ENCODE measurements around the gene LRP3. TPM values are rescaled to one million over a fixed set of nuclear protein-coding genes. Genes with fewer than 3 reads are reported as not detected.
"Not testable (repeated sequence)": the region's sequence is repeated elsewhere in the genome, so short reads cannot be mapped to it uniquely, and the experiment has no call there.

Gene LRP3
- polyA plus RNA-seq, 3 donors, result 1.4 to 11.9 (median 4.1) TPM

GRCh38 chr19:33221638-33222037, 27.5 kb downstream of the LRP3 start:
- Histone ChIP-seq H3K36me3 (replicated peaks in 1 of 2; ENCODE audit: control insufficient read depth in 1 of 2, insufficient read depth in 2 of 2, low read length in 2 of 2) (no peaks in the 10 kb centered on the region), H3K9ac (ENCODE audit: insufficient read depth, low read length, poor library complexity, severe bottlenecking) (no peak overlapping the region), H3K27me3 (ENCODE audit: control insufficient read depth in 2 of 2, insufficient read depth in 2 of 2, low read length in 2 of 2) (peaks cover 16 to 30% of the 10 kb centered on the region in 2 donors), H3K4me3 (replicated peaks in 1 of 3; ENCODE audit: low read depth in 2 of 3, low read length in 3 of 3) (no peak overlapping the region), H2AFZ (ENCODE audit: insufficient read depth, low read depth, low read length, poor library complexity, severe bottlenecking) (no peak overlapping the region), H3K27ac (ENCODE audit: low read depth in 1 of 2, low read length in 2 of 2) (no peak overlapping the region), H3K4me2 (replicated peaks; ENCODE audit: extremely low read depth, low read length, poor library complexity, severe bottlenecking) (no peak overlapping the region), H3K4me1 (ENCODE audit: control insufficient read depth in 1 of 2, insufficient read depth in 2 of 2, low read length in 2 of 2) (peaks cover 11 to 12% of the 10 kb centered on the region in 2 donors), H3K79me2 (ENCODE audit: insufficient read depth, low read length) (no peaks in the 10 kb centered on the region), H3K9me3 (replicated peaks in 1 of 2; ENCODE audit: control insufficient read depth in 1 of 2, insufficient read depth in 1 of 2, low read length in 2 of 2) (peaks cover 0 to 16% of the 10 kb centered on the region in 2 donors), H4K20me1 (ENCODE audit: insufficient read depth, low read length) (no peaks in the 10 kb centered on the region)
- Mint-ChIP-seq H3K27ac (no peak overlapping the region), H3K4me1 (peaks cover 10% of the 10 kb centered on the region), H3K9me3 (peaks cover 0 to 16% (median 5%) of the 10 kb centered on the region in 7 donors), H3K27me3 (ENCODE audit: low read depth in 3 of 3) (peaks cover 32 to 52% (median 39%) of the 10 kb centered on the region in 3 donors), H3K36me3 (peaks cover 3 to 7% of the 10 kb centered on the region in 2 donors), H3K4me3 (no peak overlapping the region)
- TF ChIP-seq, protein P1, sequence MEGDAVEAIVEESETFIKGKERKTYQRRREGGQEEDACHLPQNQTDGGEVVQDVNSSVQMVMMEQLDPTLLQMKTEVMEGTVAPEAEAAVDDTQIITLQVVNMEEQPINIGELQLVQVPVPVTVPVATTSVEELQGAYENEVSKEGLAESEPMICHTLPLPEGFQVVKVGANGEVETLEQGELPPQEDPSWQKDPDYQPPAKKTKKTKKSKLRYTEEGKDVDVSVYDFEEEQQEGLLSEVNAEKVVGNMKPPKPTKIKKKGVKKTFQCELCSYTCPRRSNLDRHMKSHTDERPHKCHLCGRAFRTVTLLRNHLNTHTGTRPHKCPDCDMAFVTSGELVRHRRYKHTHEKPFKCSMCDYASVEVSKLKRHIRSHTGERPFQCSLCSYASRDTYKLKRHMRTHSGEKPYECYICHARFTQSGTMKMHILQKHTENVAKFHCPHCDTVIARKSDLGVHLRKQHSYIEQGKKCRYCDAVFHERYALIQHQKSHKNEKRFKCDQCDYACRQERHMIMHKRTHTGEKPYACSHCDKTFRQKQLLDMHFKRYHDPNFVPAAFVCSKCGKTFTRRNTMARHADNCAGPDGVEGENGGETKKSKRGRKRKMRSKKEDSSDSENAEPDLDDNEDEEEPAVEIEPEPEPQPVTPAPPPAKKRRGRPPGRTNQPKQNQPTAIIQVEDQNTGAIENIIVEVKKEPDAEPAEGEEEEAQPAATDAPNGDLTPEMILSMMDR (IDR thresholded peaks at IDR 0.05), result no peak
- 98% methylated on average over 3 of the region's 6 CpGs for WGBS (ENCODE audit: insufficient coverage)
- intact Hi-C loops (cut with micrococcal nuclease), result no loop called here
- DNase-seq, result no peak

DNA sequence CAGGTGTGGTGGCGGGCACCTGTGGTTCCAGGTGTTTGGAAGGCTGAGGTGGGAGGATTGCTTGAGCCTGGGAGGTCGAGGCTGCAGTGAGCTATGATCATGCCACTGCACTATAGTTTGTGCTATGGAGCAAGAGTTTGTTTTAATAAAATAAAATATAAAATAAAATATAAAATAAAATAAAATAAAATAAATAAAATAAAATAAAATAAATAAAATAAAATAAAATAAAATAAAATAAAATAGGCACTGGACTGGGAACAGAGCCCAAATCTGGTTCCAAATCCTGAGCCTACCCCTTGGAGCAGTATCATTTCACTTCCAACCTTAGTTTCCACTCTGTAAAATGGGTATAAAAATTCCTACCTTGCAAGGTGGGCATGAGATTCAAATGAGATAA, 28.1 kb downstream of the LRP3 start:
- H2AFZ ChIP-seq (ENCODE audit: insufficient read depth, low read depth, low read length, poor library complexity, severe bottlenecking); H3K9ac ChIP-seq (ENCODE audit: insufficient read depth, low read length, poor library complexity, severe bottlenecking); H3K79me2 ChIP-seq (ENCODE audit: insufficient read depth, low read length); H3K36me3 Mint-ChIP-seq; H3K36me3 ChIP-seq (replicated peaks in 1 of 2; ENCODE audit: control insufficient read depth in 1 of 2, insufficient read depth in 2 of 2, low read length in 2 of 2); H3K4me3 ChIP-seq (replicated peaks in 1 of 3; ENCODE audit: low read depth in 2 of 3, low read length in 3 of 3); H4K20me1 ChIP-seq (ENCODE audit: insufficient read depth, low read length); DNase-seq; intact Hi-C loops (cut with micrococcal nuclease); H3K27ac ChIP-seq (ENCODE audit: low read depth in 1 of 2, low read length in 2 of 2); H3K4me2 ChIP-seq (replicated peaks; ENCODE audit: extremely low read depth, low read length, poor library complexity, severe bottlenecking): not testable (repeated sequence)
- peaks cover 1 to 21% (median 8%) of the 10 kb centered on the region in 7 donors for H3K9me3 Mint-ChIP-seq
- peak overlapping the region in 1 of 7 donors; percentile 50 for H3K27ac Mint-ChIP-seq
- H3K27me3 Mint-ChIP-seq (ENCODE audit: low read depth in 3 of 3), result peaks cover 35 to 58% (median 43%) of the 10 kb centered on the region in 3 donors
- peaks cover 13% of the 10 kb centered on the region for H3K4me1 Mint-ChIP-seq
- peaks cover 2 to 19% of the 10 kb centered on the region in 2 donors for H3K9me3 ChIP-seq (replicated peaks in 1 of 2; ENCODE audit: control insufficient read depth in 1 of 2, insufficient read depth in 1 of 2, low read length in 2 of 2)
- H3K4me3 Mint-ChIP-seq, result peak overlapping the region in 1 of 2 donors; percentile 31
- peaks cover 16 to 34% of the 10 kb centered on the region in 2 donors for H3K27me3 ChIP-seq (ENCODE audit: control insufficient read depth in 2 of 2, insufficient read depth in 2 of 2, low read length in 2 of 2)
- no CpG with 5 or more reads among the region's 2 CpGs for WGBS (ENCODE audit: insufficient coverage)
- peaks cover 15 to 16% of the 10 kb centered on the region in 2 donors for H3K4me1 ChIP-seq (ENCODE audit: control insufficient read depth in 1 of 2, insufficient read depth in 2 of 2, low read length in 2 of 2)

Measured in CD14-positive monocyte (primary cell).